ENCODE results near the gene CCDC122.

DNA sequence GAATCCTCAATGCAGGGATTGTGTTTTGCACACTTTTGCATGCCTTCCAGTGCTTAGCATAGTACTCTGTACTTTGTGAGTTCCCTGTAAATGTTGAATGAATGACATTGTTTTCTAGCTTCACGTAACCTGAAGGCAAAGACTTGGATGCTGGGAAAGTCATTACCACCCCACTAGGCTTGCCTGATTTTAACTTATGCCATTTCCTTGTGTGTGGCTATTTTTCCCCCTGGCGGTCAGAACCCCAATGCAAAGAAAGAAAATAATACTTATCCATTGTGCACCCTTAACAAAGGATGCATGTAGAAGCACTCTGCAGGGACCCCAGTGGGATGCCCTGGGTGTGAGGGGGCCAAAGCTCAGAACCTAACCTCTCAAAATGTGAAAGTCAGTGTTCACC, 91.5 kb downstream of the CCDC122 start:
- TF ChIP-seq, protein P1, sequence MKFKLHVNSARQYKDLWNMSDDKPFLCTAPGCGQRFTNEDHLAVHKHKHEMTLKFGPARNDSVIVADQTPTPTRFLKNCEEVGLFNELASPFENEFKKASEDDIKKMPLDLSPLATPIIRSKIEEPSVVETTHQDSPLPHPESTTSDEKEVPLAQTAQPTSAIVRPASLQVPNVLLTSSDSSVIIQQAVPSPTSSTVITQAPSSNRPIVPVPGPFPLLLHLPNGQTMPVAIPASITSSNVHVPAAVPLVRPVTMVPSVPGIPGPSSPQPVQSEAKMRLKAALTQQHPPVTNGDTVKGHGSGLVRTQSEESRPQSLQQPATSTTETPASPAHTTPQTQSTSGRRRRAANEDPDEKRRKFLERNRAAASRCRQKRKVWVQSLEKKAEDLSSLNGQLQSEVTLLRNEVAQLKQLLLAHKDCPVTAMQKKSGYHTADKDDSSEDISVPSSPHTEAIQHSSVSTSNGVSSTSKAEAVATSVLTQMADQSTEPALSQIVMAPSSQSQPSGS (IDR thresholded peaks at IDR 0.05; ENCODE audit: low read length), result no peak
- TF ChIP-seq RXRA (IDR thresholded peaks at IDR 0.05; ENCODE audit: insufficient read depth, low read depth, low read length), result no peak
- TF ChIP-seq, protein P2, sequence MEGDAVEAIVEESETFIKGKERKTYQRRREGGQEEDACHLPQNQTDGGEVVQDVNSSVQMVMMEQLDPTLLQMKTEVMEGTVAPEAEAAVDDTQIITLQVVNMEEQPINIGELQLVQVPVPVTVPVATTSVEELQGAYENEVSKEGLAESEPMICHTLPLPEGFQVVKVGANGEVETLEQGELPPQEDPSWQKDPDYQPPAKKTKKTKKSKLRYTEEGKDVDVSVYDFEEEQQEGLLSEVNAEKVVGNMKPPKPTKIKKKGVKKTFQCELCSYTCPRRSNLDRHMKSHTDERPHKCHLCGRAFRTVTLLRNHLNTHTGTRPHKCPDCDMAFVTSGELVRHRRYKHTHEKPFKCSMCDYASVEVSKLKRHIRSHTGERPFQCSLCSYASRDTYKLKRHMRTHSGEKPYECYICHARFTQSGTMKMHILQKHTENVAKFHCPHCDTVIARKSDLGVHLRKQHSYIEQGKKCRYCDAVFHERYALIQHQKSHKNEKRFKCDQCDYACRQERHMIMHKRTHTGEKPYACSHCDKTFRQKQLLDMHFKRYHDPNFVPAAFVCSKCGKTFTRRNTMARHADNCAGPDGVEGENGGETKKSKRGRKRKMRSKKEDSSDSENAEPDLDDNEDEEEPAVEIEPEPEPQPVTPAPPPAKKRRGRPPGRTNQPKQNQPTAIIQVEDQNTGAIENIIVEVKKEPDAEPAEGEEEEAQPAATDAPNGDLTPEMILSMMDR (IDR thresholded peaks at IDR 0.05; ENCODE audit: control extremely low read depth in 1 of 3, insufficient read depth in 1 of 3, low read depth in 1 of 3, low read length in 3 of 3), result peak in 1 of 3 experiments; percentile 48; a peak in 1 of 4 replicates
- TF ChIP-seq POLR2A (IDR thresholded peaks at IDR 0.05; ENCODE audit: control extremely low read depth in 1 of 2, low read depth in 2 of 2, low read length in 2 of 2), result no peak
